GM12878 (cell line): ENCODE measurements around the gene MAPK8IP3. TPM values are rescaled to one million over a fixed set of nuclear protein-coding genes. Genes with fewer than 3 reads are reported as not detected.
A peak's percentile ranks its signal among the peaks of the same experiment; 100 is the strongest.

Source experiments
- ATAC-seq: fragments of 200-7000 bp; cut with Tn5 transposase; 3 replicates; pipeline ENCODE4 v1.9.1; 2020; ENCODE audit warnings: mild to moderate bottlenecking, moderate library complexity
- BruUV-seq: library from RNA; stranded (reverse); fragments of 400-500 nt; replicated peaks from 2 replicates; lab custom pipeline; 2021; lab: Mats Ljungman, UMichigan
- CTCF ChIA-PET: fragments of 300-600 bp; sonication (Branson Sonifier 250); formaldehyde crosslinking; extraction: SDS; loops from one replicate; lab custom pipeline; 2021; ENCODE audit warnings: inconsistent platforms; lab: Yijun Ruan, JAX
- POLR2A ChIA-PET: fragments of 350-600 bp; formaldehyde crosslinking; extraction: SDS; loops from one replicate; lab custom pipeline; 2021; ENCODE audit warnings: inconsistent platforms; lab: Charles Lee
- RAD21 ChIA-PET: fragments of 300-600 bp; sonication (Branson Sonifier 250); formaldehyde crosslinking; loops from one replicate; lab custom pipeline; 2023; ENCODE audit warnings: antibody characterized with exemption; ENCODE audit not compliant: unreplicated experiment; lab: Charles Lee
- SMC1A ChIA-PET: fragments of 300-600 bp; sonication (Branson Sonifier 250); formaldehyde crosslinking; loops from one replicate; lab custom pipeline; 2023; ENCODE audit not compliant: unreplicated experiment, uncharacterized antibody; lab: Charles Lee
- DNase-seq: peaks from one replicate; pipeline ENCODE4 v3.0.0-alpha.2; 2011; ENCODE audit warnings: low read depth, low spot score
- FAIRE-seq: peaks from 3 replicates; lab custom pipeline; 2011; peaks lifted over from hg19 to GRCh38; lab: Jason Lieb, UNC
- H2AFZ ChIP-seq: 2 replicates; pipeline ENCODE4 v1.6.0; 2011; ENCODE audit warnings: low read depth, low read length, control low read depth; ENCODE audit not compliant: control insufficient read depth
- H3K27ac ChIP-seq: 2 replicates; pipeline ENCODE4 v1.5.1; 2011; ENCODE audit warnings: control low read depth; ENCODE audit not compliant: control insufficient read depth, insufficient read depth
- H3K27me3 ChIP-seq, 2 experiments: replicated peaks in 1 of 2; 2 replicates each; pipeline versions ENCODE4 v1.6.0 to v1.6.1; 2011; ENCODE audit warnings: low read length in 1 of 2; ENCODE audit not compliant: control insufficient read depth in 2 of 2, insufficient read depth in 2 of 2
- H3K36me3 ChIP-seq, 2 experiments: 2 replicates each; pipeline ENCODE4 v1.5.1; 2011; ENCODE audit warnings: low read length in 1 of 2; ENCODE audit not compliant: control insufficient read depth in 2 of 2, insufficient read depth in 2 of 2
- H3K4me1 ChIP-seq: 2 replicates; pipeline ENCODE4 v1.6.1; 2011; ENCODE audit warnings: mild to moderate bottlenecking, low read length, moderate library complexity, mixed read lengths; ENCODE audit not compliant: control insufficient read depth, insufficient read depth
- H3K4me2 ChIP-seq: 2 replicates; pipeline ENCODE4 v1.6.0; 2011; ENCODE audit warnings: control low read depth; ENCODE audit not compliant: control insufficient read depth, insufficient read depth
- H3K4me3 ChIP-seq: fragments of 200-600 bp; sonication (generic); 2 replicates; pipeline ENCODE4 v1.5.1; 2016
- H3K79me2 ChIP-seq: 2 replicates; pipeline ENCODE4 v1.6.0; 2011; ENCODE audit warnings: low read length; ENCODE audit not compliant: control insufficient read depth, insufficient read depth
- H3K9ac ChIP-seq: 2 replicates; pipeline ENCODE4 v1.8.0; 2011; ENCODE audit warnings: low read length, control low read depth, mixed read lengths; ENCODE audit not compliant: control insufficient read depth, insufficient read depth
- H3K9me3 ChIP-seq: replicated peaks from 3 replicates; pipeline ENCODE4 v1.5.1; 2011; ENCODE audit warnings: mild to moderate bottlenecking, low read length; ENCODE audit not compliant: control insufficient read depth, insufficient read depth
- H4K20me1 ChIP-seq: 2 replicates; pipeline ENCODE4 v1.6.0; 2011; ENCODE audit not compliant: control insufficient read depth, insufficient read depth
- CBFB ChIP-seq: IDR thresholded peaks from 2 replicates; pipeline ENCODE4 v1.6.1; 2016; ENCODE audit warnings: antibody characterized with exemption, low read depth
- CREM ChIP-seq: IDR thresholded peaks from 2 replicates; pipeline ENCODE4 v1.6.1; 2014; ENCODE audit warnings: antibody characterized with exemption, low read depth
- ESRRA ChIP-seq: IDR thresholded peaks from 2 replicates; pipeline ENCODE4 v1.6.1; 2012; ENCODE audit warnings: mild to moderate bottlenecking, low read length, improper control_type of control experiment
- IKZF2 ChIP-seq, 2 experiments: fragments of 450-650 bp; IDR thresholded peaks; 2 replicates each; pipeline ENCODE4 v1.6.1; 2017; ENCODE audit warnings: mild to moderate bottlenecking in 2 of 2, moderate library complexity in 2 of 2
- SPI1 ChIP-seq: IDR thresholded peaks from 2 replicates; pipeline ENCODE4 v1.6.1; 2011; ENCODE audit warnings: low read depth, mild to moderate bottlenecking, low read length, moderate library complexity, borderline replicate concordance; ENCODE audit not compliant: insufficient read depth
- SREBF2 ChIP-seq: IDR thresholded peaks from 2 replicates; pipeline ENCODE4 v1.6.1; 2012; ENCODE audit warnings: mild to moderate bottlenecking, low read length
- ZNF384 ChIP-seq: IDR thresholded peaks from 2 replicates; pipeline ENCODE4 v1.6.1; 2012; ENCODE audit warnings: low read depth, mild to moderate bottlenecking, low read length, improper control_type of control experiment, borderline replicate concordance
- WGBS: methylation state at CpG from one replicate; pipeline ENCODE4 v1.1.6; 2016; ENCODE audit warnings: low lambda C conversion rate; ENCODE audit not compliant: insufficient replicate concordance, insufficient coverage; ENCODE audit errors: missing lambda C conversion rate; 5-methylcytosine and 5-hydroxymethylcytosine counted together
- in situ Hi-C: fragments of 300-500 bp; cut with MboI; formaldehyde crosslinking; loops from 9 replicates; pipeline ENCODE4 v1.14.3; 2018; ENCODE audit warnings: mixed read lengths
- intact Hi-C: fragments of 100-400 bp; cut with micrococcal nuclease; formaldehyde crosslinking; loops from one replicate; pipeline ENCODE4 v1.14.2; 2022; ENCODE audit not compliant: unreplicated experiment
- polyA plus RNA-seq, 11 experiments: library from polyadenylated mRNA; depleted of rRNA in 4 of 11; unstranded in 6 of 11; stranded (reverse) in 5 of 11; fragments of >200 nt; fragmentation: Nextera tagmentation in 4 of 11; fragmentation: Illumina TruSeq in 1 of 11; extraction: Ambion mirVana in 4 of 11; extraction: Trizol in 1 of 11; gene quantifications; 1 replicate in 1 of 11; 2 replicates in 10 of 11; pipeline versions ENCODE4 v1.2.1 to v1.2.3, GENCODE V29; 2011 to 2016; ENCODE audit warnings: inconsistent platforms in 2 of 11, missing spikeins in 2 of 11, low read depth in 1 of 11
- total RNA-seq, 4 experiments: library from RNA; depleted of rRNA in 3 of 4; stranded (reverse); fragments of >200 nt in 3 of 4; fragmentation: Illumina TruSeq in 1 of 4; extraction: Trizol in 1 of 4; gene quantifications; 2 replicates each; pipeline versions ENCODE4 v1.2.1 to v1.2.3, GENCODE V29; 2013 to 2021
- TF ChIP-seq, protein P1 (sequence below): fragments of 450-650 bp; IDR thresholded peaks from 2 replicates; pipeline ENCODE4 v1.6.1; 2017; ENCODE audit warnings: mild to moderate bottlenecking, low read depth, inconsistent platforms; ENCODE audit not compliant: poor library complexity, severe bottlenecking
- TF ChIP-seq, protein P2 (sequence below): fragments of 450-650 bp; formaldehyde crosslinking; IDR thresholded peaks from 2 replicates; pipeline ENCODE4 v1.5.0; 2022; ENCODE audit warnings: mild to moderate bottlenecking, missing genetic modification characterization

The MAPK8IP3 gene
- total and polyA plus RNA-seq, 10 of the 15 experiments (the other 5 are each of a cell fraction or from before 2014, with no cell fraction given) = 0.06 to 67.9 (median 18.2) TPM

DNA sequence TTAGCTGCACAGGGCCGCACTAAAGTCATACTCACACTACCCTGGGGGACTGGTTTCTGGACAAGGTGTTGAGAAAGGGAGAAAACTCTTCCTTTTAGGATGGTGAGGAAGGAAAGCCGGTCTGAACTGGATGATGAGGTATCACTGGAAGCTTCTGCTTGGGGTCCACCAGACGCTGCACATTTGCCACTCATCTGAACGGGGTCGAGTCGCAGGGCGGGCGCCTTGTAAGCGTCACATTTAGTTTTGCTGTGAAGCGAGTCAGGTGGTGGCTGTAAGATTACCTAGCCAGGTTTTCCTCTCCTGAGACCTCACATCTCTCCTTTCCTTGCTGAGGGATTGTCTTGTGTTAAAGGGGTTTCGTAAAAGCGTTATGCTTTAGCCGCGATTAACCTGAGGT, 25.6 kb upstream of the MAPK8IP3 start:
- Histone ChIP-seq H3K9ac (no peak overlapping the region), H3K36me3 (peaks cover 1 to 4% of the 10 kb centered on the region in 2 experiments; a peak in 2 of 4 replicates)

More for the DNA sequence above, 25.6 kb upstream of the MAPK8IP3 start:
- CTCF ChIA-PET = interaction anchor here (1.4 kb wide), 1 partner anchor 25 kb away, joined by 4 read pairs; the partner anchor contains the start of gene MAPK8IP3
- no peak for FAIRE-seq
- 96% methylated on average over 14 of the region's 14 CpGs for WGBS
- peaks cover 44% of the 10 kb centered on the region for H3K79me2 ChIP-seq
- RAD21 ChIA-PET = no interaction called here
- ATAC-seq = no peak
- TF ChIP-seq IKZF2 (IDR thresholded peaks at IDR 0.05) (no peak), SPI1 (no peak), CREM (no peak), ZNF384 (no peak), CBFB (no peak), SREBF2 (no peak), ESRRA (no peak)
- TF ChIP-seq, protein P1, sequence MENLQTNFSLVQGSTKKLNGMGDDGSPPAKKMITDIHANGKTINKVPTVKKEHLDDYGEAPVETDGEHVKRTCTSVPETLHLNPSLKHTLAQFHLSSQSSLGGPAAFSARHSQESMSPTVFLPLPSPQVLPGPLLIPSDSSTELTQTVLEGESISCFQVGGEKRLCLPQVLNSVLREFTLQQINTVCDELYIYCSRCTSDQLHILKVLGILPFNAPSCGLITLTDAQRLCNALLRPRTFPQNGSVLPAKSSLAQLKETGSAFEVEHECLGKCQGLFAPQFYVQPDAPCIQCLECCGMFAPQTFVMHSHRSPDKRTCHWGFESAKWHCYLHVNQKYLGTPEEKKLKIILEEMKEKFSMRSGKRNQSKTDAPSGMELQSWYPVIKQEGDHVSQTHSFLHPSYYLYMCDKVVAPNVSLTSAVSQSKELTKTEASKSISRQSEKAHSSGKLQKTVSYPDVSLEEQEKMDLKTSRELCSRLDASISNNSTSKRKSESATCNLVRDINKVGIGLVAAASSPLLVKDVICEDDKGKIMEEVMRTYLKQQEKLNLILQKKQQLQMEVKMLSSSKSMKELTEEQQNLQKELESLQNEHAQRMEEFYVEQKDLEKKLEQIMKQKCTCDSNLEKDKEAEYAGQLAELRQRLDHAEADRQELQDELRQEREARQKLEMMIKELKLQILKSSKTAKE = no peak
- TF ChIP-seq, protein P2, sequence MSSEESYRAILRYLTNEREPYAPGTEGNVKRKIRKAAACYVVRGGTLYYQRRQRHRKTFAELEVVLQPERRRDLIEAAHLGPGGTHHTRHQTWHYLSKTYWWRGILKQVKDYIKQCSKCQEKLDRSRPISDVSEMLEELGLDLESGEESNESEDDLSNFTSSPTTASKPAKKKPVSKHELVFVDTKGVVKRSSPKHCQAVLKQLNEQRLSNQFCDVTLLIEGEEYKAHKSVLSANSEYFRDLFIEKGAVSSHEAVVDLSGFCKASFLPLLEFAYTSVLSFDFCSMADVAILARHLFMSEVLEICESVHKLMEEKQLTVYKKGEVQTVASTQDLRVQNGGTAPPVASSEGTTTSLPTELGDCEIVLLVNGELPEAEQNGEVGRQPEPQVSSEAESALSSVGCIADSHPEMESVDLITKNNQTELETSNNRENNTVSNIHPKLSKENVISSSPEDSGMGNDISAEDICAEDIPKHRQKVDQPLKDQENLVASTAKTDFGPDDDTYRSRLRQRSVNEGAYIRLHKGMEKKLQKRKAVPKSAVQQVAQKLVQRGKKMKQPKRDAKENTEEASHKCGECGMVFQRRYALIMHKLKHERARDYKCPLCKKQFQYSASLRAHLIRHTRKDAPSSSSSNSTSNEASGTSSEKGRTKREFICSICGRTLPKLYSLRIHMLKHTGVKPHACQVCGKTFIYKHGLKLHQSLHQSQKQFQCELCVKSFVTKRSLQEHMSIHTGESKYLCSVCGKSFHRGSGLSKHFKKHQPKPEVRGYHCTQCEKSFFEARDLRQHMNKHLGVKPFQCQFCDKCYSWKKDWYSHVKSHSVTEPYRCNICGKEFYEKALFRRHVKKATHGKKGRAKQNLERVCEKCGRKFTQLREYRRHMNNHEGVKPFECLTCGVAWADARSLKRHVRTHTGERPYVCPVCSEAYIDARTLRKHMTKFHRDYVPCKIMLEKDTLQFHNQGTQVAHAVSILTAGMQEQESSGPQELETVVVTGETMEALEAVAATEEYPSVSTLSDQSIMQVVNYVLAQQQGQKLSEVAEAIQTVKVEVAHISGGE (CRISPR knock-in tag) = no peak
- TF ChIP-seq, all 136 proteins: peak for 0
- Histone ChIP-seq H3K4me3 (0 out of 2 replicates have a peak overlapping the region, but pooled peaks have one; percentile 22), H3K9me3 (no peaks in the 10 kb centered on the region), H3K4me2 (peak overlapping the region; percentile 92), H4K20me1 (peaks cover 4% of the 10 kb centered on the region; the same call in 1 of the 2 replicates), H3K27ac (no peak overlapping the region), H3K4me1 (no peaks in the 10 kb centered on the region; the same call in 1 of the 2 replicates), H2AFZ (no peak overlapping the region), H3K27me3 (no peaks in the 10 kb centered on the region)
- no peak for DNase-seq
- ChIA-PET SMC1A (no interaction called here), POLR2A (no interaction called here)
- intact Hi-C loops (no loop called here), in situ Hi-C loops (no loop called here)
- no TSS peak for BruUV-seq
